ENCODE measurements around the gene FARSA.
"Not testable (repeated sequence)": the region's sequence is repeated elsewhere in the genome, so short reads cannot be mapped to it uniquely, and the experiment has no call there.

The FARSA gene

GRCh38 chr19:12937093-12937926 is 3.8 kb upstream of the FARSA start:
- DNase-seq = peak; percentile 62

DNA sequence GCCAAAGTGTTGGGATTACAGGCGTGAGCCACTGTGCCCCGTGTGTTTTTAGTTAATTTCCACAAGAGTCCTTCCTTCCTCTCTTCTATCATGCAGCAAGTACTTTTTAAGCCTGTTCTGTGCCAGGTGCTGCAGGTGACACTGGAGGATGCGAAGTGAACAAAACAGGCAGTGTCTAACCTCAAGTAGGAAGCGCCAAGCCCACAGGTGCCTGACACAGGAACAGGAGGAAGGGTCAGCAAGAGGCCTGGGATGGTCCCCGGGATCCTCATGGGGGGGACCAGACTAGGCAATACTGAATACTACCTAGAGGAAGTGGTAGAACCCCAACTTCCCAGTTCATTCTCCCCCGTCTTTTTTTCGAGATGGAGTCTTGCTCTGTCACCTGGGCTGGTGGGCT is 3.1 kb upstream of the FARSA start:
- DNase-seq = peak; percentile 42

DNA sequence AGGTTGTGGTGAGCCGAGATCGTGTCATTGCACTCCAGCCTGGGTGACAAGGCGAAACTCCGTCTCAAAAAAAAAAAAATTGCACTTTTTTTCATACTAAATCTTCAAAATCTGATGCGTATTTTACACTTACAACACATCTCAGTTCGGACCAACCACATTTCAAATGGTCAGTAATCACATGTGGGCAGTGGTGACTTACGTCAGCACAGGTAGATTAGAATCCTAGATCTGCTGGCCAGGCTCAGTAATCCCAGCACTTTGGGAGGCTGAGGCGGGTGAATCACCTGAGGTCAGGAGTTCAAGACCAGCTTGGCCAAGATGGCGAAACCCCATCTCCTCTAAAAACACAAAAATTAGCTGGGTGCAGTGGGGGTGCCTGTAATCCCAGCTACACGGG is 1.6 kb upstream of the FARSA start:
- DNase-seq = no peak

- DNase-seq = no peak
These were observed 872 bp downstream of the FARSA start for GRCh38 chr19:12932392-12933286.

DNA sequence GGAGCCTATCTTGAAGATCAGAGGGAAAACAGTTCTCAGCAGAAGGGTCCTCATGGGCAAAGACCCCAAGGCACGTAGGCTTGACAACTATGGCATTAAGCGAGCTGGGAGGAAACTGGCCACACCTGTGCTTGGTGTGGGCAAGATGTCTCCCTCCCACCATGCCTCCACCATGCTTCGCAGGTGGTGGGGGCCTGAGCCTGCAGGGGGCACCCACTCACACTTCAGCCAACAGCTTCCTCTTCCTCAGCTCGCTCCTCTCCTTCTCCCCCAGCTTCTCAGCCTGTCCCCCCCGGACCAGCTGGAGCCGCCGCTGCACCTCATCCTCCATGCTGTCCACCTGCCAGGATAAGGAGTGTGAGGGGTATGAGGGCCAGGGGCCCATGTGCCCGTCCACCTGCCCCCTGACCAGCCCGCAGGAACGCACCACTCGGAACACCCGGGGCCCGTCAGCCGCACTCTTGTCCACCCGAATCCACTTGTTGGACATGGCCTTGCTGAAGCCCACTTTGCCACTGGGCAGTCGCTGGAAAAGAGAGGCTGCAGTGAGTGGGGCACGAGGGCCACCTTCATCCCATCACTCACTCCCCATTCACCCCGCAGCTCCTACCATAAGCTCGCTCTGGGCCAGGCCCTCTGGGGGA is 3.4 kb downstream of the FARSA start:
- DNase-seq = no peak

DNA sequence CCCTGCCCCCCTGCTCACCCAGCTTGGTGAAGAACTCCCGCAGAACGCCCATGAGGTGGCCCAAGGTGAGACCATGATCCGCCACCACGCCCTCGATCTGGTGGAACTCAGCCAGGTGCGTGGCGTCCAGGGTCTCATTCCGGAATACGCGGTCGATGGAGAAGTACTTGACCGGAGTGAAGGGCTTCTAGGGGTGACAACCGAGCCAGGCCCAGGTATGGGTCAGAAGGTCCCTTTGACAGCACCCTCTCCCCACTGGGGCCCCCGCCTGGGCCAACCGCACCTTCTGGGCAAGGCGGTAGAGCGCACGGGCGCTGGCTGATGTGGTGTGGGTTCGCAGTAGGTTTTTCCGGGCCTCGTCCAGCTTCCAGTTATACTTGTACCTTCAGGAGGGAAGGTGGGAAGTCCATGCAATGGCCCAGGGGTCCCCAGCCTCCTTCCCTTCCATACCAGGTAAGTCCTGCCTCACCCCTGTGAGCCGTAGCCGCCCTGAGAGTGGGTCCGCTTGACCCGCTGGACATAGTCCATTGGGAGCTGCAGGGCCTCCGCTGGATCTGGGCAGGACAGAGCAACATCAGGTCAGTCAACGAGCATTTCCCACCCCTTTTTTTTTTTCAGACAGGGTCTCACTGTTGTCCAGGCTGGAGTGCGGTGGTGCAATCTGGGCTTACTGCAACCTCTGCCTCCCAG is 8.7 kb downstream of the FARSA start:
- DNase-seq = no peak

DNA sequence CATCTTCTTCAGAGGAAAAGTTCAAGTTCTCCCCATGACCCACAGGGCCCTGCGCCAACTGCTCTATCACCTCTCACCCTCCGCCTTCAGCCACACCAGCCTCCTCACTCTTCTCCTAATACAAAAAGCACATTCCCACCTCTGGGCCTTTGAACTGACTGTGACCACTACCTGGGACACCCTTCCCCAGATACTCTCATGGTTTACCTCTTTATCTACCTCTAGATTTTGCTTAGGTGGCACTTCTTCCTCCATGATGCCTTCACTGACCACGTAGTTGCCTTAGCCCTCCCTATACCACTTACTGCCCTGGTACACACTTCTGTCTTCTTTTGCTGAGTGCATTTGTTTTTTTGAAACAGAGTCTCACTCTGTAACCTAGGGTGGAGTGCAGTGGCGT is 10.6 kb downstream of the FARSA start:
- no peak for DNase-seq

DNA sequence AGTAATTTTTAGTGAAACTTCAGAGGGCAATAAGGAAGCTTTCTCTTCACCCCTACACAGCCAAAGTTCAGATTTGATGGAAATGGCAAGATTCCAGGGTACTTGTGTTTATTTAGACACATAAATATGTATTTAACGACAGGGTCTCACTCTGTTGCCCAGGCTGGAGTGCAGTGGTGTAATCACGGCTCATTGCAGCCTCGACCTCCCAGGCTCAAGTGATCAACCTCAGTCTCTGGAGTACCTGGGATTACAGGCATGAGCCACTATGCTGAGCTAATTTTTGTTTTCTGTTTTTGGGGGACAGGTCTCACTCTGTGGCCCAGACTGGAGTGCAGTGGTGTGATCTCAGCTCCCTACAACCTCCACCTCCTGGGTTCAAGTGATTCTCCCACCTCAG is 12.5 kb downstream of the FARSA start:
- no peak for DNase-seq

DNA sequence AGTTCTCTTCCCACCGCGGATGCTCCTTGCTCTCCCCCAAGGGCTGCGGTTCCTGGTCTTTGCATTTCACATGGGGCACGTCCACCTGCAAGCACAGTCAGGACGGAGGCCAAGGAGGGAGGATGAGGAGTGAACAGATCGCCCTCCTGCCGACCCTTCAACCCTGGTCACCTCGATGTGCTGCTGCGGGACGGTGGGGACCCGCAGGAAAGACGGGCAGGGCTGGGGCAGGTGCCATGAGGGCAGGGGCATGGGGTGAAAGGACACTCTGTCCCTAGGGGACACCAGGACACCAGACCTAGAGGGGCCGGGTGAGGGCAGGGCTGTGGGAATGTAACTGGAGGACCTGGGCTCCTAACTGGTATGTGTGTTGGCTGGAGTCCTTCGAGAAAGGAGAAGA is 15.3 kb downstream of the FARSA start:
- no peak for DNase-seq

DNA sequence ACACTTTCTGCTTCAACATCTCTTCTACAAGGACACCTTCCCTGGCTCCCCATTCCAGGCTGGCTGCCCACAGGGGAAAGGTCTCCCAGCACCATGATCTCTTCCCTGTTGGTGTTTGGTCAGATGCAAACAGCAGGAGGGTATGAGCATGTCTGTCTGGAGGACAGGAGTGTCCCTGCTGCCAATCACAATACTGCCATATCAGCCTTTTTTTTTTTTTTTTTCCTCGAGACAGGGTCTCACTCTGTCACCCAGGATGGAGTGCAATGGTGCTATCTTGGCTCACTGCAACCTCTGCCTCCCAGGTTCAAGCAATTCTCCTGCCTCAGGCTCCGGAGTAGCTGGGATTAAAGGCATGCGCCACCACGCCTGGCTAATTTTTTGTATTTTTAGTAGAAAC is 17.7 kb downstream of the FARSA start:
- not testable (repeated sequence) for DNase-seq

- DNase-seq = peak; percentile 52
These were observed 19.4 kb downstream of the FARSA start for GRCh38 chr19:12913851-12914690.

- DNase-seq = peak; percentile 98
These were observed 20.4 kb downstream of the FARSA start for GRCh38 chr19:12913011-12913561.

DNA sequence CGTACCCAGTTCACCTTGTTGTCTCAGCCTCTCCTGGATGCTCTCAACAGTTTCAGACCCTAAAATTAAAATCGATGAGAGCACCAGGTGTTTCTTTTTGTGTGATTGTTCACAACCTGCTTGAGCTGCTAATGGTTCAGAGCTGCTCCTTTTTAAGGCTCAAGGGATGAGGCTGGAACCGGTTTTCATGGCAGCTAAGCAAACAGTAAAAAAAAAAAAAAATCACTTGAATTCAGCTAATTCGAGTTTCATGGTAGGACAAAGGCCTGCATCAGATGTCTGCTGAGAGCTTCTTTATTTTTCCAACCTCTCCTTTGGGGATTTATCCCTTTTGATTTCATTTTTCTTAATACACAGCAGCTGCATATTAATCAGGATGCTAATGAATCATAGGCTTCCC is 20.9 kb downstream of the FARSA start:
- DNase-seq = peak; percentile 98

DNA sequence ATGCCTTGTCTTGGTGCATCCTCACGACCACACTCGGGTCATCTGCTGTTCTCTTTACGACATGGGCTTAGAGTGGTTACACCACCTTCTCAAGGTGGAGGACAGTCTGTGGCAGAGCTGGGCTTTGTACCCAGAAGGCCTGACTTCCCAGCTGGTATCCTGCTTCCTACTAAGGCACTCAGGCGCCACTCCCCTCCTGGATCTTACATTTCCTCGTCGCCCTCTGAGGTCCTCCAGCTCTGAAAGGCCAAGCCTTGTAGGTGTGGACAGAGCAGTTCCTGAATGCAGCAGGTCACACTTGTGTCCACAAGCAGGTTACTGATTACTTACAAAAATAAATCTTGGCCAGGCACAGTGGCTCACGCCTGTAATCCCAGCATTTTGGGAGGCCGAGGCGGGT is 26.3 kb downstream of the FARSA start:
- no peak for DNase-seq

DNA sequence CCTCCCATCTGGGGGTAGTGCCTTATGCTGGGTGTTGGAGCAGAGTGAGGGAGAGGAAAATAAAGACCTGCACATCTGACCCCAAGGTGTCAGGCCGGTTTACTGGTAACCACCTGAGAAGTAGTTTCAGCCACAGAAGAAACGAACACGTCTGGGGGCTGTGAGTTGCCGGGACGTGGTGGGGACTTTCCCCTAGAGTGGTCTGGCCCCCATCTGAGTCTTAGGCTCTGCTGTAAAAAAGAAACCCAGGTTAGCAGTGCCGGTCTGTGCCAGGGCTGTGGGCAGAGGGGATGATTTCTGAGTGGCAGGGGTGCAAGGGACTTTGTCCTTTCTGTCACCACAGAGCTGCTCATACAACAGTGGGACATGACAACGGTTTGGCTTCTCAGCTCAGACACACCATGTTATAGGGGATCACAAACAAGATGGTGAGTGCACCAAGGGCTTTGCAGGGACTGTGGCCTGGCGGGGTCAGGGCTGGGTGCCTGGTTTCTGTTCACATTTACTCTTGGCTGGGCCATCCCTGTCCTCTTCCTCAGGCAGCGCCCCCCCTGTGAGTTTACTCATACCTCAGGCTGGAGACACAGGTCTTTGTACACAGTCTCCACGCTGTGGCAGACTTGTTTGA is 33.5 kb downstream of the FARSA start:
- DNase-seq = no peak

DNA sequence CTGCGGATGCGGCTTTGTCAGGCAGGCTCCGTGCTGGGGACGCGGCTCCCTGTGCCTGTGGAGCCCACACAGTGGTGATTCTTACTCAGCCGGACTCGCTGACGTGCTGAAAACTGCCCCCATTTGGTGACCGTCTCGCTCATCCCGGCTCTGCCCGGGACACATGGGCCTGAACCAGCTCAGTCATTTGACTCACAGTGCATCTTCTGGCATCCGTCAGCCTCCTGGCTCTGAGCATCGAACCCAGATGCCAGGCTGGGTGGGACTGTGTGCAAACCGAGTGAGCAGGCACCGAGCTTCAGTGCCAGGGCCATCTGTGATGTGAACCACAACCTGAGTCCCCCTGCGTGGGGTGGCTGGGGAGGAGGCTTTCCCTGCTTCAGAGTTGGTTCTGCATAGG is 37.1 kb downstream of the FARSA start:
- no peak for DNase-seq

DNA sequence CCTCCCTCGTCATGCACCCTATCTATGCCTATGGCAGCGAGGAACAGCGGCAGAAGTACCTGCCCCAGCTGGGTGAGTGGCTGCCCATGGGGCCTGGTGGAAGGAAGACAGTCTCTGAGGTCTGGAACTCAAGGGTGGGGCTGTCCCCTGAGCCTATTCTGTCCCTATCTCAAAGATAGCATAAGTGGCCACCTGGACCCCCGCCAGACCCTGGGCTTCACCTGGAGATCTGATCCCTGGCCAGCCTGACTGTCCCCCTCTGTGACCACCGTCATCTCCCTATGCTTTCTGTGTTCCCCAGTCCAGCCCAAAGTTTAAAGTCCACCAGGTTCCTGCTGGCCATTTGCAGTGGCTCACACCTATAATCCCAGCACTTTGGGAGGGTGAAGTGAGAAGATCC is 39.9 kb downstream of the FARSA start:
- DNase-seq = no peak

- DNase-seq = no peak
These were observed 41.9 kb downstream of the FARSA start for GRCh38 chr19:12891553-12892021.

DNA sequence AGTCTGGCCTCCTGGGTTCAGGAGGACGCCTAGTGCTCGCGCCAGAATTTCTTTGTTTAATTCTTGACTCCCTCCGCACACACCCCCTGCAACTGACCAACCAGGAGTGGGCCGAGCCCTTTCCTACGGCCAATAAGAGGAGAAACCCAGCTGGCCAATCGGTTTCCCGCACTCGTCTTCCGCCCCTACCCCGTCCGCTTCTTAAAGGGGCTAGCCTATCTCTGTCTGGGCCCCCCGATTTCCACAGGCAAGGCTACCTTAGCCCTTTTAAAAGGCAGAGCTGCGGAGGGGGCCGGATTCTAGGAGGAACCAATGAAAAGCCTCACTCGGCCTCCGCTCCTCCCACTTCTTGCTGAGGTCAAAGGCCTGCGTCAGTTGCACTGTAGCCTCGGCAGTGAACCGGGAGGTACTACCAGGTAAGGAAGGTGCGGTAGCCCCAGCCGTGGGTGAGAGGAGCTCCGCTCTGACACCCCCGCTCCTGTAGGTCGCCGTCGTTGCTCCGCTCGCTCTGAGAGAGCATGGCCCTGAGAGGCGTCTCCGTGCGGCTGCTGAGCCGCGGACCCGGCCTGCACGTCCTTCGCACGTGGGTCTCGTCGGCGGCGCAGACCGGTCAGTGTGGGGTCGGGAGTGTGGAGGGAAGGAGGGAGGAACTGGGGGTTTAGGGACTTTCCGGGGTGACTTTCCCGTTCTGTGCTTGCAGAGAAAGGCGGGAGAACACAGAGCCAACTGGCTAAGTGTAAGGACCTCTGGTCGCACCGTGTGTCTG is 42.5 kb downstream of the FARSA start, which contains the start of gene GCDH:
GCDH (plus strand) TSS at position 374 of the 766 bp plus-strand sequence; CDS start at position 519, 145 bp downstream.
- peak; percentile 99 for DNase-seq

DNA sequence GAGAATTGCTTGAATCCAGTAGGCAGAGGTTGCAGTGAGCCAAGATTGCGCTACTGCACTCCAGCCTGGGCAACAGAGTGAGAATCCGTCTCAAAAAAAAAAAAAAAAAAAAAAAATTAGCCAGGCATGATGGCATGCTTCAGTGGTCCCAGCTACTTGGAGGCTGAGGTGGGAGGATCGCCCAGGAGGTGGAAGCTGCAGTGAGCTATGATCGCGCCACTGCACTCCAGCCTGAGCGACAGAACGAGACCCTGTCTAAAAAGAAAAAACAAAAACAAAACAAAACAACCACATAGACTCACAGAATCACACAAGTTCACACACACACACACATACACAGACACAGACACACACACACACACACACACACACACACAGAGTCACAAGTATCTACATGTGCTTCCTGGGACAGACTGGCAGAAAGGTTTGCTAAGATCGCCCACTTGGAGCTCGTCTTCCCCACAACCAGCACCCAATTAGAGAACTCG is 43.2 kb downstream of the FARSA start:
- DNase-seq = not testable (repeated sequence)

All from DMS153 (cell line).